ENCODE results near the gene RRAS2.

DNA sequence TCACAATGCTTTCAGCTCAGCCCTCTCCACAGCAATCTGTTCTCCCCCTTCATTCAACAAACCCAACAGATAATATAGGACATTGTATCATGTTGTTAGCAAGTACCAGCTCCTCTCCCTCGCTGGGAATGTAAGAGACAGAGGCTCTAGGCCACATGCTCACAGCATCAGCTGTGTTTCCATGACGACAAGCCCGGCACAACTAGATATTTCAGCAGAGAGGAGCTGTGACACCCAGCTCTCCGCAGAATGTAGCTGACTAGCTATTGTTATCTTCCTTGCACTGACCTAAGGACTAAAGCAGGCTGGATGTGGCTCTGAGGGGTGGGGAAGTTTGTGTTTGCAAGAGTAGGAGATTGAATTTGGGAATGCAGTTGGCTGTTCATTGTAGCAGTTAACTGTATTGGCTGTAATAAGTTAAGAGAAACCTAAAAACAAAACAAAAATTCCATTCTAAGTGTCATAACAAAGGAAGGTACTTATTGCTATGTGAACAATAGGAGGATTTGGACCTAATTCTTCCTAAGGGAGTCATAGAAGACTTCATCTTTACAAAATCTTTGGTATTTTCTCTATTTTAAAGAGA, 28.0 kb upstream of the RRAS2 start:
- TF ChIP-seq, protein P1, sequence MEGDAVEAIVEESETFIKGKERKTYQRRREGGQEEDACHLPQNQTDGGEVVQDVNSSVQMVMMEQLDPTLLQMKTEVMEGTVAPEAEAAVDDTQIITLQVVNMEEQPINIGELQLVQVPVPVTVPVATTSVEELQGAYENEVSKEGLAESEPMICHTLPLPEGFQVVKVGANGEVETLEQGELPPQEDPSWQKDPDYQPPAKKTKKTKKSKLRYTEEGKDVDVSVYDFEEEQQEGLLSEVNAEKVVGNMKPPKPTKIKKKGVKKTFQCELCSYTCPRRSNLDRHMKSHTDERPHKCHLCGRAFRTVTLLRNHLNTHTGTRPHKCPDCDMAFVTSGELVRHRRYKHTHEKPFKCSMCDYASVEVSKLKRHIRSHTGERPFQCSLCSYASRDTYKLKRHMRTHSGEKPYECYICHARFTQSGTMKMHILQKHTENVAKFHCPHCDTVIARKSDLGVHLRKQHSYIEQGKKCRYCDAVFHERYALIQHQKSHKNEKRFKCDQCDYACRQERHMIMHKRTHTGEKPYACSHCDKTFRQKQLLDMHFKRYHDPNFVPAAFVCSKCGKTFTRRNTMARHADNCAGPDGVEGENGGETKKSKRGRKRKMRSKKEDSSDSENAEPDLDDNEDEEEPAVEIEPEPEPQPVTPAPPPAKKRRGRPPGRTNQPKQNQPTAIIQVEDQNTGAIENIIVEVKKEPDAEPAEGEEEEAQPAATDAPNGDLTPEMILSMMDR (IDR thresholded peaks at IDR 0.05; ENCODE audit: borderline replicate concordance, extremely low read depth, low read length, poor library complexity, severe bottlenecking): no peak
- TF ChIP-seq EZH2 (IDR thresholded peaks at IDR 0.05; ENCODE audit: borderline replicate concordance, low read depth, low read length, severe bottlenecking): no peak

All from DND-41 (cell line).